Colonic mucosa (tissue), 4 donors: ENCODE results near the gene DIMT1. TPM values are rescaled to one million over a fixed set of nuclear protein-coding genes. Genes with fewer than 3 reads are reported as not detected.
A peak's percentile ranks its signal among the peaks of the same experiment; 100 is the strongest.

Experiments
- DNase-seq: peaks from one replicate; pipeline ENCODE4 v3.0.0-alpha.2; 2020
- H3K27ac ChIP-seq: fragments of 200-600 bp; one replicate; pipeline ENCODE4 v1.8.0; 2021
- H3K27me3 ChIP-seq: fragments of 200-600 bp; one replicate; pipeline ENCODE4 v1.8.0; 2021
- H3K36me3 ChIP-seq: fragments of 200-600 bp; one replicate; pipeline ENCODE4 v1.8.0; 2021
- H3K4me1 ChIP-seq: fragments of 200-600 bp; one replicate; pipeline ENCODE4 v1.8.0; 2021; ENCODE audit warnings: mild to moderate bottlenecking
- H3K4me3 ChIP-seq: fragments of 200-600 bp; one replicate; pipeline ENCODE4 v1.8.0; 2021
- H3K9ac ChIP-seq, 2 donors: one replicate each; pipeline ENCODE4 v1.7.0; 2013; ENCODE audit warnings: control low read depth in 2 of 2, low read depth in 2 of 2, low read length in 2 of 2
- H3K9me3 ChIP-seq: fragments of 200-600 bp; one replicate; pipeline ENCODE4 v1.8.0; 2021
- intact Hi-C: fragments of 100-400 bp; cut with DNase I; formaldehyde crosslinking; loops from one replicate; pipeline ENCODE4 v1.14.1; 2022
- total RNA-seq, 2 donors: library from RNA; stranded (reverse); fragmentation: NEBNext Ultra II Directional in 1 of 2; extraction: Animal tissue kit (Norgen Biotek cat#: 25700) in 1 of 2; gene quantifications; one replicate each; pipeline ENCODE4 v1.2.1, GENCODE V29; 2021
- TF ChIP-seq, protein P1 (sequence below): fragments of 200-600 bp; IDR thresholded peaks from one replicate; pipeline ENCODE4 v1.8.0; 2022; ENCODE audit warnings: antibody characterized with exemption, mild to moderate bottlenecking
- donor health status: healthy.
- donor health status: DM: no; HTN: no; CAD: no.
- donor health status: DM: no; HTN: no; CAD: no.

Gene DIMT1
- total RNA-seq, 2 donors from 2014 or later = 12.4 to 15.2 TPM

DNA sequence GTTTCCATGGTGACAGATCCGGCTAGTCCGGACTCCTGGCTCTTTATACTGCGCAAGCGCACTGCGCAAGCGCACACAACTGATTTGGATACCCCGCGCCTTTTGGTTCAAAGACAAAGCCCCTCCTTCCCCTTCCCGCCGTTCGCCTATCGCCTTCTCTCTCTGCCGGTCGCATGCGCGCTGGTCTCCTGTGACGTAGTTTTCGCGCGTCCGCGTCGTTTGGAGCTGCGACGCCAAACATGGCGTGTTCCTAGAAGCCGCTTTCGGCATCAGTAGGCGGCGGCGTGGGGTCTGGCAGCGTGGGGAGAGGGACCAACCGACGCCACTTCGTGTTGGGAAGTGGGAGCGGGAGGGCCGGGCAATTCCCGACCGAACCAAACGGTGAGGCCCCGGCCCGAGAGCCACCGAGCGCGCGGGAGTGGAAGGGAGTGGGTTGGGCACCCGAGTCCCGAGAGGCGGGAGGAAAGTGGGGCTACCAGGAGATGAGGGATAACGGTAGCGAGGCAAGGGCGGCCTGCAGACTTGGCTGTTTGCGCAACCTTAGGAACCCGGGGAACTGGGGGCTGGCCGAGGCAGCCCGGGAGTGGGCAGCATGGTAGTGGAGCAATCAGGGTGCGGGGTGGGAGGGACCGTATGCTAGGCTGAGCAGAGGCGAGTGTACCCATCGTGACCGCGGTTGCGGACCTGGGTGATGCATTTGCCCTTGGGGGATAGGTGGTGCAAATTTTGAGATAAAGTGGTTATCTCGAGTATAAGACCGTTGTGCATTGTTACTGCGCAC, 9.0 kb upstream of the DIMT1 start, which contains the start of gene IPO11:
IPO11 (plus strand) TSS at position 215 of the 781 bp plus-strand sequence. CDS start 24,517 bp downstream, outside the sequence.
- TF ChIP-seq, protein P1, sequence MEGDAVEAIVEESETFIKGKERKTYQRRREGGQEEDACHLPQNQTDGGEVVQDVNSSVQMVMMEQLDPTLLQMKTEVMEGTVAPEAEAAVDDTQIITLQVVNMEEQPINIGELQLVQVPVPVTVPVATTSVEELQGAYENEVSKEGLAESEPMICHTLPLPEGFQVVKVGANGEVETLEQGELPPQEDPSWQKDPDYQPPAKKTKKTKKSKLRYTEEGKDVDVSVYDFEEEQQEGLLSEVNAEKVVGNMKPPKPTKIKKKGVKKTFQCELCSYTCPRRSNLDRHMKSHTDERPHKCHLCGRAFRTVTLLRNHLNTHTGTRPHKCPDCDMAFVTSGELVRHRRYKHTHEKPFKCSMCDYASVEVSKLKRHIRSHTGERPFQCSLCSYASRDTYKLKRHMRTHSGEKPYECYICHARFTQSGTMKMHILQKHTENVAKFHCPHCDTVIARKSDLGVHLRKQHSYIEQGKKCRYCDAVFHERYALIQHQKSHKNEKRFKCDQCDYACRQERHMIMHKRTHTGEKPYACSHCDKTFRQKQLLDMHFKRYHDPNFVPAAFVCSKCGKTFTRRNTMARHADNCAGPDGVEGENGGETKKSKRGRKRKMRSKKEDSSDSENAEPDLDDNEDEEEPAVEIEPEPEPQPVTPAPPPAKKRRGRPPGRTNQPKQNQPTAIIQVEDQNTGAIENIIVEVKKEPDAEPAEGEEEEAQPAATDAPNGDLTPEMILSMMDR = no peak
- intact Hi-C loops = no loop called here
- peak within 1 kb of the TSS; percentile 77 to 81 for H3K9ac ChIP-seq
- peak within 1 kb of the TSS; percentile 99 for H3K4me3 ChIP-seq
- peak; percentile 98 for DNase-seq
- H3K27ac ChIP-seq = peak within 1 kb of the TSS; percentile 69
- H3K36me3 ChIP-seq = no peaks in the 10 kb centered on the region
- H3K4me1 ChIP-seq = no peaks in the 10 kb centered on the region
- H3K27me3 ChIP-seq = no peaks in the 10 kb centered on the region
- H3K9me3 ChIP-seq = no peaks in the 10 kb centered on the region

DNA sequence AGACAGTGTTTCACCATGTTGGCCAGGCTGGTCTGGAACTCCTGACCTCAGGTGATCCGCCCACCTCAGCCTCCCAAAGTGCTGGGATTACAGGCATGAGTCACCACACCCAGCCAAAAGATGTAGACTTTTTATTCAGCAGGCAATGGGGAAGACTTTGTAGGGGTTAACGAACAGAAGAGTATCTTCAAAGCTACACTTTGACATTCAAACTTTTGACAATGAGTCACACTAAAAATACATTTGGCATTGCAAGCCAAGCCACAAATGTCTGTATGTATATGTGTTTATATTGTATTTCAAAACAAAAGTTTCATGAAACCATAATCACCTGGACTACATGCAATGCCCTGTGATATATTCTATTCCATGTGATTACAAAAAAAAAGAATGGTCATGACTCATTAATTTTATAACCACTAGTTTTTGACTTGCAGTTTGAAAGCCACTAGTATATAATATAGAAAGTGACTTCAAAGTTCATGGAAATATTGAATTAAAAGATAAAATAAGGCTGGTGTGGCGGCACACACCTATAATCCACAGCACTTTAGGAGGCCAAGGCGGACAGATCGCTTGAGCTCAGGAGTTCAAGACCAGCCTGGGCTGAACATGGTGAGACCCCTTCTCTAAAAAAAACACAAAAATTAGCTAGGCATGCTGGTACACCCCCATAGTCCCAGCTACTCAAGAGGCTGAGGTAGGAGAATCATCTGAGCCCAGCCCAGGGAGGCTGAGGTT, 8.3 kb downstream of the DIMT1 start:
- TF ChIP-seq, protein P1 = no peak
- Histone ChIP-seq H3K9ac (no peak overlapping the region), H3K4me1 (no peaks in the 10 kb centered on the region), H3K4me3 (no peak overlapping the region), H3K27ac (no peak overlapping the region), H3K9me3 (no peaks in the 10 kb centered on the region), H3K27me3 (no peaks in the 10 kb centered on the region), H3K36me3 (no peaks in the 10 kb centered on the region)
- no peak for DNase-seq
- intact Hi-C loops = no loop called here

DNA sequence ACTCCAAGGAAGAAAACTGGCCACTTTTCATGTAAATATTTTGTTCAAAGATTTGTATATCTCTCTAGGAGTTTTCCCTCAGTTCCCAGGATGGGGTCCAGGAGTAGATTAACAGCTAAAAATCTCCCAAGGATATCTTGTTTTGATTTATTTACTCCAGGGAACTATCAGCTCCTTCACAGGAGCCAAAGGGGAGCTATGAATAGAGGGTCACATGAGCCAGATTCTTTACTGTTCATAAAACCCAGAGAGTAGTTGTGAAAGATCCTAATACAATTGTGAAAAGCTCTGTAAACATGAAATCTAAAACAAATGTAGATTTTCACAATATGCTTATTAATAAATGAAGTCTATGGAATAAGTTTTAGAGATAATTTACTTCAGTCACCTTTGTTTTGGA, 16.9 kb downstream of the DIMT1 start:
- no peaks in the 10 kb centered on the region for H3K36me3 ChIP-seq
- H3K4me3 ChIP-seq = no peak overlapping the region

DNA sequence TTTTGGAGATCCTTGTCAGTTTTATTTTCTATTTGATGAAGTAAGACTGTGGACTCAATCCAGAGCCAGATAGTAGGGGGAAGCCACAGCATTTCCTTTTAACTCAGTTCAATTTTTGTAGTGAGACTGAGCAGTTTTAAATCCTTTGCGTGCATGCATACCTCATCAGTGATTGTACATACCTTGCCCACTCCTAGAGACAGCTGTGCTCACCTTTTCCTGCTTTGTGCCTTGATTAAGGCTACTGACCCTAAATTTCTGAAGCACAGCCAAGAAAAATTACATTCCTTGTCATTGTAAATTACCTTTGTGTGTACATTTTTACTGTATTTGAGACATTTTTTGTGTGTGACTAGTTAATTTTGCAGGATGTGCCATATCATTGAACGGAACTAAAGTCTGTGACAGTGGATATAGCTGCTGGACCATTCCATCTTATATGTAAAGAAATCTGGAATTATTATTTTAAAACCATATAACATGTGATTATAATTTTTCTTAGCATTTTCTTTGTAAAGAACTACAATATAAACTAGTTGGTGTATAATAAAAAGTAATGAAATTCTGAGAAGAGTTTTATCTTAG, 17.8 kb downstream of the DIMT1 start:
- no peak overlapping the region for H3K27ac ChIP-seq
- H3K36me3 ChIP-seq = no peaks in the 10 kb centered on the region
- intact Hi-C loops = no loop called here
- TF ChIP-seq, protein P1 = no peak
- DNase-seq = no peak
- H3K9ac ChIP-seq = no peak overlapping the region
- no peaks in the 10 kb centered on the region for H3K4me1 ChIP-seq
- H3K4me3 ChIP-seq = no peak overlapping the region
- no peaks in the 10 kb centered on the region for H3K9me3 ChIP-seq
- no peaks in the 10 kb centered on the region for H3K27me3 ChIP-seq

More for the DNA sequence above, 16.9 kb downstream of the DIMT1 start:
- TF ChIP-seq, protein P1 = no peak
- intact Hi-C loops = no loop called here
- Histone ChIP-seq H3K27me3 (no peaks in the 10 kb centered on the region), H3K9me3 (no peaks in the 10 kb centered on the region), H3K9ac (no peak overlapping the region), H3K4me1 (no peaks in the 10 kb centered on the region), H3K27ac (no peak overlapping the region)
- DNase-seq = no peak

DNA sequence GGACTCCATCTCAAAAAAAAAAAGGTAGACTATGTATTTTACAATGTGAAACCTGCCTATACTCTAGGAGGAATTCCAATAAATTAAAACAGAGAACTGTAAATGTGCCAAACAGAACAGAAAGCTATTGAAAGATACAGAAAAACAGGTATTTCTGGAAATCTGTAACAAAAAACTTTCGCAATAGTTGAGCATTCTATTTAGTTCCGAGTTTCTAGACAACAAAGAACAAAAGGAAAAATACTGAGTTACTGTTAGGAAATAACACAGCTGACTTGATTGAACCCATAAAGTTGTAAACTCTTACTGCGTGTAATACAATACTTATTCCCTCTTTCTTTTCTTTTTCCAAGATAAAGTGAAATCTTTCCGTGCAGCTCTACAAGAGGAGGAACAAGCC, 18.6 kb downstream of the DIMT1 start:
- H3K36me3 ChIP-seq = no peaks in the 10 kb centered on the region
- no peak overlapping the region for H3K4me3 ChIP-seq
- TF ChIP-seq, protein P1 = no peak
- no peaks in the 10 kb centered on the region for H3K9me3 ChIP-seq
- H3K4me1 ChIP-seq = no peaks in the 10 kb centered on the region
- intact Hi-C loops = no loop called here
- no peaks in the 10 kb centered on the region for H3K27me3 ChIP-seq
- no peak overlapping the region for H3K9ac ChIP-seq
- DNase-seq = no peak
- H3K27ac ChIP-seq = no peak overlapping the region
